Activated naive CD8-positive, alpha-beta T cell (primary cell): ENCODE data around the gene LRRC28.
"Not testable (repeated sequence)": the region's sequence is repeated elsewhere in the genome, so short reads cannot be mapped to it uniquely, and the experiment has no call there.

Experiments
- H3K27ac Mint-ChIP-seq: one replicate; pipeline ENCODE4 v1.8.0; 2021; ENCODE audit warnings: mixed read lengths
- H3K27me3 Mint-ChIP-seq: one replicate; pipeline ENCODE4 v1.8.0; 2021; ENCODE audit warnings: mixed read lengths
- H3K36me3 Mint-ChIP-seq: one replicate; pipeline ENCODE4 v1.8.0; 2021; ENCODE audit warnings: mixed read lengths
- H3K4me1 Mint-ChIP-seq: one replicate; pipeline ENCODE4 v1.8.0; 2021; ENCODE audit warnings: low read depth, mixed read lengths
- H3K4me3 Mint-ChIP-seq: one replicate; pipeline ENCODE4 v1.8.0; 2021; ENCODE audit warnings: mild to moderate bottlenecking, mixed read lengths
- H3K9me3 Mint-ChIP-seq: one replicate; pipeline ENCODE4 v1.8.0; 2021; ENCODE audit warnings: low read depth, mixed read lengths

Gene LRRC28

GRCh38 chr15:99399618-99400017, 148.3 kb downstream of the LRRC28 start:
- Mint-ChIP-seq H3K4me3 (no peak overlapping the region), H3K27me3 (no peaks in the 10 kb centered on the region), H3K36me3 (peaks cover 1% of the 10 kb centered on the region), H3K9me3 (no peaks in the 10 kb centered on the region), H3K27ac (no peak overlapping the region), H3K4me1 (no peaks in the 10 kb centered on the region)

- not testable (repeated sequence) for H3K4me3 Mint-ChIP-seq, H3K27me3 Mint-ChIP-seq, H3K27ac Mint-ChIP-seq, H3K9me3 Mint-ChIP-seq, H3K36me3 Mint-ChIP-seq, H3K4me1 Mint-ChIP-seq
These were observed 149.9 kb downstream of the LRRC28 start for GRCh38 chr15:99401216-99401615.

GRCh38 chr15:99402014-99402729, 150.9 kb downstream of the LRRC28 start:
- H3K27me3 Mint-ChIP-seq: no peaks in the 10 kb centered on the region
- H3K4me1 Mint-ChIP-seq: no peaks in the 10 kb centered on the region
- H3K27ac Mint-ChIP-seq: no peak overlapping the region
- no peak overlapping the region for H3K4me3 Mint-ChIP-seq
- no peaks in the 10 kb centered on the region for H3K36me3 Mint-ChIP-seq
- no peaks in the 10 kb centered on the region for H3K9me3 Mint-ChIP-seq

GRCh38 chr15:99403597-99403996, 152.3 kb downstream of the LRRC28 start:
- no peaks in the 10 kb centered on the region for H3K36me3 Mint-ChIP-seq

GRCh38 chr15:99404454-99404853, 153.2 kb downstream of the LRRC28 start:
- Mint-ChIP-seq H3K4me1 (peaks cover 17% of the 10 kb centered on the region), H3K36me3 (no peaks in the 10 kb centered on the region), H3K27ac (no peak overlapping the region), H3K4me3 (no peak overlapping the region), H3K9me3 (no peaks in the 10 kb centered on the region), H3K27me3 (no peaks in the 10 kb centered on the region)

More at GRCh38 chr15:99403597-99403996, 152.3 kb downstream of the LRRC28 start:
- no peak overlapping the region for H3K4me3 Mint-ChIP-seq
- H3K27me3 Mint-ChIP-seq: no peaks in the 10 kb centered on the region
- no peak overlapping the region for H3K27ac Mint-ChIP-seq
- no peaks in the 10 kb centered on the region for H3K9me3 Mint-ChIP-seq
- peaks cover 11% of the 10 kb centered on the region for H3K4me1 Mint-ChIP-seq

GRCh38 chr15:99406120-99406519, 154.8 kb downstream of the LRRC28 start:
- Mint-ChIP-seq H3K4me1 (peaks cover 20% of the 10 kb centered on the region), H3K4me3 (no peak overlapping the region), H3K9me3 (no peaks in the 10 kb centered on the region), H3K27ac (no peak overlapping the region), H3K27me3 (no peaks in the 10 kb centered on the region), H3K36me3 (no peaks in the 10 kb centered on the region)

GRCh38 chr15:99406716-99407487, 155.6 kb downstream of the LRRC28 start:
- peaks cover 20% of the 10 kb centered on the region for H3K4me1 Mint-ChIP-seq
- no peaks in the 10 kb centered on the region for H3K36me3 Mint-ChIP-seq
- H3K4me3 Mint-ChIP-seq: no peak overlapping the region
- H3K27me3 Mint-ChIP-seq: no peaks in the 10 kb centered on the region
- H3K9me3 Mint-ChIP-seq: no peaks in the 10 kb centered on the region
- H3K27ac Mint-ChIP-seq: no peak overlapping the region

- peaks cover 20% of the 10 kb centered on the region for H3K4me1 Mint-ChIP-seq
- no peaks in the 10 kb centered on the region for H3K27me3 Mint-ChIP-seq
- no peak overlapping the region for H3K4me3 Mint-ChIP-seq
- no peaks in the 10 kb centered on the region for H3K36me3 Mint-ChIP-seq
- no peak overlapping the region for H3K27ac Mint-ChIP-seq
- H3K9me3 Mint-ChIP-seq: no peaks in the 10 kb centered on the region
These were observed 156.4 kb downstream of the LRRC28 start for GRCh38 chr15:99407716-99408115.

GRCh38 chr15:99408236-99409096, 157.2 kb downstream of the LRRC28 start:
- H3K4me1 Mint-ChIP-seq: peaks cover 20% of the 10 kb centered on the region
- H3K27ac Mint-ChIP-seq: no peak overlapping the region
- no peak overlapping the region for H3K4me3 Mint-ChIP-seq

GRCh38 chr15:99409097-99409473, 157.8 kb downstream of the LRRC28 start:
- peaks cover 20% of the 10 kb centered on the region for H3K4me1 Mint-ChIP-seq
- no peaks in the 10 kb centered on the region for H3K9me3 Mint-ChIP-seq
- no peak overlapping the region for H3K27ac Mint-ChIP-seq
- H3K4me3 Mint-ChIP-seq: no peak overlapping the region
- H3K36me3 Mint-ChIP-seq: no peaks in the 10 kb centered on the region
- no peaks in the 10 kb centered on the region for H3K27me3 Mint-ChIP-seq

More at GRCh38 chr15:99408236-99409096, 157.2 kb downstream of the LRRC28 start:
- Mint-ChIP-seq H3K36me3 (no peaks in the 10 kb centered on the region), H3K9me3 (no peaks in the 10 kb centered on the region), H3K27me3 (no peaks in the 10 kb centered on the region)

GRCh38 chr15:99409560-99409959, 158.3 kb downstream of the LRRC28 start:
- Mint-ChIP-seq H3K4me3 (no peak overlapping the region), H3K9me3 (no peaks in the 10 kb centered on the region), H3K27me3 (no peaks in the 10 kb centered on the region), H3K27ac (no peak overlapping the region), H3K4me1 (peaks cover 20% of the 10 kb centered on the region), H3K36me3 (no peaks in the 10 kb centered on the region)

- Mint-ChIP-seq H3K9me3 (no peaks in the 10 kb centered on the region), H3K4me3 (no peak overlapping the region), H3K27ac (no peak overlapping the region), H3K4me1 (peaks cover 20% of the 10 kb centered on the region), H3K36me3 (no peaks in the 10 kb centered on the region), H3K27me3 (no peaks in the 10 kb centered on the region)
These were observed 159.2 kb downstream of the LRRC28 start for GRCh38 chr15:99410477-99410876.

GRCh38 chr15:99411234-99411633, 160.0 kb downstream of the LRRC28 start:
- Mint-ChIP-seq H3K27me3 (no peaks in the 10 kb centered on the region), H3K27ac (no peak overlapping the region), H3K4me1 (peaks cover 20% of the 10 kb centered on the region), H3K36me3 (no peaks in the 10 kb centered on the region), H3K9me3 (no peaks in the 10 kb centered on the region), H3K4me3 (no peak overlapping the region)

GRCh38 chr15:99412082-99412481, 160.8 kb downstream of the LRRC28 start:
- Mint-ChIP-seq H3K27ac (no peak overlapping the region), H3K9me3 (no peaks in the 10 kb centered on the region), H3K27me3 (no peaks in the 10 kb centered on the region), H3K4me1 (peaks cover 20% of the 10 kb centered on the region), H3K36me3 (no peaks in the 10 kb centered on the region), H3K4me3 (no peak overlapping the region)

GRCh38 chr15:99412626-99413025, 161.3 kb downstream of the LRRC28 start:
- peaks cover 18% of the 10 kb centered on the region for H3K4me1 Mint-ChIP-seq
- H3K27ac Mint-ChIP-seq: no peak overlapping the region
- H3K27me3 Mint-ChIP-seq: no peaks in the 10 kb centered on the region
- H3K4me3 Mint-ChIP-seq: no peak overlapping the region
- no peaks in the 10 kb centered on the region for H3K9me3 Mint-ChIP-seq
- no peaks in the 10 kb centered on the region for H3K36me3 Mint-ChIP-seq
